GM19035 (cell line): ENCODE results near the gene TPH1.

Source experiments
- ATAC-seq: cut with Tn5 transposase; IDR thresholded peaks from one replicate; pipeline ENCODE4 v1.9.1; 2021; ENCODE audit not compliant: unreplicated experiment

The TPH1 gene

DNA sequence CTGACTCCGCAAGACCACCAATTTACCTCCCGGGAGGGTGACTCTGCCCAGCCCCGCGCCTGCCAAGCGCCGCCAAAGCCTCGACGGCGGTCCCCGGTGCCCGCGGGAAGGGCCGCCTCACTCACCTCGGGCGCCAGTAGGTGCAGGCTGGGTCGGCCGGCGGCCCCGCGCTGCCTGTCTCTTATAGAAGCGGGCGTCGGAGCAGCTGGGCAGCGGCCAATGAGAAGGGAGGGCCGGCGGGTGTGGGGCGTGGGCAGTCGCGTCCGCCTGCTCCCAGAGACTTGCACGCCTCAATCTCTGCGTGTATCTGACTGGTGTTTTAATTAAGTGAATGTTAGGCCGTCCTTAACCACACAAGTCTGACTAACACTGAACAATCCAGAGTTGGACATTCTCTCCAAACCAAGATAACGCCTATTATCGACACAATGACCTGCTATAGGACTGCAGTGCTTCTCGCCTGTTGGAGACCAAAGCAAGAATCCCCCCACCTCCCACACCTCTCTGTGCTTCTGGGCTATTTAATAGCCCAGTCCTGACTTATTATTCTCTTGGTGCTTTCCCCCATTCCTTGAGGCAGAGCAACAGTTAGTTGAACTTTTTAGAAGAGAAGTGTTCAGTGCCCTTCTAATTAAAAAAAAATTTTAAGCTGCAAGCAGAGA lies at the start of gene TPH1:
TSS of gene TPH1 (minus strand) at position 154 of the 662 bp plus-strand sequence. CDS start 5,507 bp downstream, outside the sequence.
- no peak for ATAC-seq

- no peak for ATAC-seq
These were observed 47.9 kb upstream of the TPH1 start for GRCh38 chr11:18093959-18094358.

- no peak for ATAC-seq
These were observed 45.7 kb upstream of the TPH1 start for GRCh38 chr11:18091731-18092130.

DNA sequence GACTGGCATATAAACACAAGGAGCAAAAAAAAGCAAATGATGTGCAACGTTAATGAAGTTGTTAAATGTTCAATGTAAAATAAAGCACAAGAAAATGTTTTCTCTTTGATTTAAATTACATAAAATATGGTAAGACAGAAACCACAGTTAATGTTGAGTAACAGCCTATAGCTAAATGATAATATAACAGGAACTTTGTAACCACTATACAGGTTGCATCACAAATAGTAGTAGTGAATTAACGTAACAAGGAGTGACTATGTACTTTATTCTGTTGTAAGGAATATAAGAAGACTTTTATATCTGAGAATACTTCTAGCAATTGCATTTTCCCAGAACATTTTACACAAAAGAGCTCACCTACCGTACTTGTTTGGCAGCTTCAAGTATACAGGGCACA lies 42.9 kb upstream of the TPH1 start:
- ATAC-seq: no peak

DNA sequence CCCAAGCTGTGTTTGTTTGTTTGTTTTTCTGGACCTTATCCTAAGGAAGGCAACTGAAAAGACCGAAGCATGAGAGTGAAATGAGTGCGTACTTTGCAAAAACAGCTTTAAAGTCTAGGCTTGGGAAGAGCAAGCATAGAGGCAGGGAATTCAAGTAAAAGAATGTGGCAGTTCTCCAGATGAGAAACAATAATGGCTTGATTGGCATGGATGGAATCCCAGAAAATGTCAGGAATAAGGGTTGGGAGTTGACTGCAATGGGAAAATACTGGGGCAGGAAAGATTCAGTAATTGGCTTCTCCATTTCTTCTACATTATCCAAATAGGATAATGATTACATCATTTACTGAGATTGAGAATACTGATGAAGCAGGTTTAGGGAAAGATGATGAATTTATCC lies 42.3 kb upstream of the TPH1 start:
- ATAC-seq: no peak

GRCh38 chr11:18081551-18081950 lies 35.5 kb upstream of the TPH1 start:
- no peak for ATAC-seq

DNA sequence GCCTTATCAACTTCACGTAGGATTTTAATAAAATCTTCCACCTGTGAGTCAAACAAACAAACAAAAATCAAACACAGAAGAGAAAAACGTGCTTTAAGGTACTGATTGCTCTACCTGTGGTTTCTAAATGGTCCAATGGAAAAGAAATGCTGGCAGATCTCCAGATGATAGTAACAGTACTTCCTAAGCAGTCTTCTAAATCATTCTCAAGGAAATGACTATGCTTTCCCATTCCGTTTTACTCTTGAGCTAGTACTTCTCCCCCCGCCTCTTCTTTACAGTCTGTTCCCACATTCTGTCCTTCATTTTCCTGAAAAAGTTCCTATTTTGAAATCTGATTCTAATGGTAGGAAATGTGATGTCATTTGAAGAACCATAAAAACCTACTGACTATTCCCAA lies 34.4 kb upstream of the TPH1 start:
- ATAC-seq: no peak

GRCh38 chr11:18078909-18079308 lies 32.8 kb upstream of the TPH1 start:
- ATAC-seq: no peak

- no peak for ATAC-seq
These were observed 29.4 kb upstream of the TPH1 start for GRCh38 chr11:18075444-18075843.

DNA sequence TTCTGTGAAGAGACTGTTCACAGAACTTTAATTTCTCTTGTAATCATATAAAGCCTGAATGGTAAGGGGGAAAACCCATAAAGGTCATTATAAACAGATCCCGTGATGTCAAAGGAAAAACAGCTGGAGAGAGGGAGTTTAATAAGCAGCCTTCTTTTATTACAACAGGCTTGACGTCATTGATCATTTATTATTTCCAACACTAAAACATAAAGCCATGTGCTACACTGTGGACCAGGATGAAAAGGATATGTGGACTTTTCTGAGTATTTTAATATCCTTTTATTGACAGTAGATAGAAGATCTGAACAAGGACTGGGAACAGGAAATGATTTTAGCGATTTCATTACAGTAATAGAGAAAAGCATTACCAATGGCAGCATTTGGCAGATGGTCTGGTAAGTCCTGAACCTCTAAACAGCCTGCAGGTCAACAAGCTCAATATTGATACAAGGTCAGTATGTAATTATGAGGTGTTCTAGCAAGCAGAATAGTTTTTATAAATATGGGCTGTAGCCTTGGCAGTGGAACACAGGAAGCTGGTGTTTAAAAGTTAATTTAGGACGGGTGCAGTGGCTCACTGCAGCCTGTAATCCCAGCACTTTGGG lies 25.1 kb upstream of the TPH1 start:
- no peak for ATAC-seq

DNA sequence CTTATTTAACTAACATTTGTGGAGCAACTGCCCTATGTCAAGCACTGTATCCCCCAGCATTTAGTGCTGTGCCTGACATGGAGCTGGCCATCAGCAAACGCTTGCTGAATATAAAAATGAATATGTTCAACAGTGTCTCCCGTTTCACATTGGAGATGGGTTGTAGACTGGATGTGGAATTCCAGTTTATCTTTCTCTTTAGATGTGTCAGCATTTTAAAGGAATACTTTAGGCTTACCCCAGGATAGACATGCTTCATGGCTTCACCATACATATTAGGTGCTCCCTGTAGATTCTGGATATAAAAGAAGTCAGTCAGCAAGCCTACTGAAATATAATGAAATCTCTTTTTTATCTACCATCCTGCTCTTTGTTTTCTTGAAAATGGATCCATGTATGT lies 21.3 kb upstream of the TPH1 start:
- ATAC-seq: no peak

GRCh38 chr11:18066626-18067025 lies 20.6 kb upstream of the TPH1 start:
- no peak for ATAC-seq

- no peak for ATAC-seq
These were observed 19.5 kb upstream of the TPH1 start for GRCh38 chr11:18065572-18065971.

DNA sequence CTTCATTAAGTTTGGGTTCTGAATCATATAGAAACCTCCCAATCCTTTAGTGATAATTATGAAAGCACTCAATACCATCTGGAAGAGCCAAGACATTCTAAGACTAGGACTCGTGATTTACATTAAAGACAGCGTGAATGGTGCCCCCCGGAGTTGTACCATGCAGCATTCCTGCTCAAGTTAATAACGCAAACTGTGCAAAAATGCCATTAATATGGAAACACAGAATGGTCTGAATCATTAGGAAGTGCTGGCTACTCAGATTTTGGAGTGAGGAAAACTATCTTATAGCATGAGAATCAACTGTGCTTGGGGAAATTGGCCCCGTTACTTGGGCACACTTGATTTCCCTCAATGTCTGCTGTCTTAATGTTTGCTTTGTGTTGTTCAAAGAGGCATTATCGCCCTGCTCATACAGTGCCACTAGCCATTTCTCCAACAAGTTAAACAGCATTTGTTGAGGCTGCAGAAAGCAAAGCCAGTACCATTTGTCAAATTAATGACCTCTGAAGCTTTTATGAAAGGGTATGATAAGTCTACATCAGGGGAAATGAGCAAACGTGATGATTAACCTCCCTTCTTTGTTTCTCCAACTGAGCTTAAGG lies 18.5 kb upstream of the TPH1 start:
- ATAC-seq: no peak

DNA sequence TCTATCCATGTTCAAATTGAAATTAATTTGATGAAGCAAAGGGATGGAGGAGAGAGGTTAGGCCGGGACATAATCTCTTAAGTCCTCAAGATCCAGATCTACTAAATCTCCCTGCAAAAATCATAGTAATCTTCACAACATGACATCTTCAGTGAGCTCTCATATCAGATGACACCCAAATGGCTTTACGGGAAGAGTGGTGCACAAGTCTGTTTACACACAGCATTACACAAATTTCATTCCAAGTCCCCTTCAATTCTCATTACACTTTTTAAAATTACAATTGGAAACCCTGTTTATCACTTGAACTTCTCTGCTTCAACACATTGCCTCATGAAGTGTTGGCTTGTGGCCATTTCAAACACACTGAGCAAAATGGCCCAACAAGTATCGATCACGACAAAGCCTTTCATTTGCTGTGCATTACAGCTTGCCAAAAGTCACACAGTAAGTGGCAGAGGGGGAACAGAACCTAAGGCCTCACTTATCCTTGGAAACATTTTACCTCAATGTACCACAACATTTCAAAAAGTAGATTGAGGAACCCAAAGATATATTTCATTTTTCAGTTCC lies 17.9 kb upstream of the TPH1 start:
- ATAC-seq: no peak

- ATAC-seq: no peak
These were observed 17.1 kb upstream of the TPH1 start for GRCh38 chr11:18063125-18063524.

DNA sequence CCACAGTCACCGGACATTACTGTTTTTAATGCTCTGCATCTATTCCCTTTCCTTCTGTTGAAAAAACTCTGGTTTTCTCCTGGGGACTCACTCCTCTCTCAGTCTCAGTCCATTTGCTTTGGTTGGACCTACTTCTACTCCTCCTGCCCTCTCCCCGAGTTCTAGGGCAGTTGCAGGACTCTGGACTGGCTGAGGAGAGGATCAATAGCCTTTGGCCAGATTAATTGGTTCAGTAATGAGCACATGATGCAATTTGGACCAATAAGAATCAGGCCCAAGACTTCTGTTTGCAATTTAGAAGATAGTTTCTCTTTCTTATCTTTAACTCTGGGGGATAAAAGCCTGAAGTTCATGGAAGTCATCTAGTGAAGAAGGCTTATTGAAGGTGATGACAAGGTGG lies 15.3 kb upstream of the TPH1 start:
- no peak for ATAC-seq

- no peak for ATAC-seq
These were observed 10.6 kb upstream of the TPH1 start for GRCh38 chr11:18056561-18057181.

DNA sequence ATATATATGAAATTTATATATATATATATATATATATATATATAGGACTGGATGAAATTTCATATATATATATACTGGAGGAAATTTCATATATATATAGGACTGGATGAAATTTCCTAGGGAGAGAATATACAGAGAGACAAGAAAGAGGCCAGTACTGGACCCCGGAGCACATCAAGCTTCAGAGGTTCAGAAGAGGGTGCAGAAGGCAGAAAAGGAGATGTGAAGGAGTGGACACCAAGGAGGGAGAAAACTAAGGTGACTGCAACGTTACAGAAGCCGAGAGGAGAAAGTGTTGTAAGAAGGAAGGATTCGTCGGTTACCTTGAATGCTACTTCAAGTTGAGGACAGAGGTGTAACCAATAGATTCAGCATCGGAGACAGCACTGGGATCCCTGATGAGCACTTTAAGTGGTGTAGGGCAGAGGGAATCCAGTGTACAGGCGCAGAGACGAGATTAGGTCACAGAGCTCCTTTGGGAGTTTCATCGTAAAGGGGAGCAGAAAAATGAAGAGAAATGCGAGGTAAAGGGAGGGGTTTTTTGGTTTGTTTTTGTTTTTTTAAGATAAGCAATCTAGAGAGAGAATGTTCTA lies 8.5 kb upstream of the TPH1 start:
- no peak for ATAC-seq

GRCh38 chr11:18050848-18051247 lies 4.8 kb upstream of the TPH1 start:
- no peak for ATAC-seq

- ATAC-seq: no peak
These were observed 9.6 kb downstream of the TPH1 start for GRCh38 chr11:18036456-18036855.
